Cerebellar nuclear complex (tissue), 1 donor: ENCODE data around the gene EML6.
A peak's percentile ranks its signal among the peaks of the same experiment; 100 is the strongest.

Source experiments
- DNase-seq, 2 experiments: peaks; one replicate each; lab custom pipeline; 2025; lab: John Stamatoyannopoulos, UW

EML6 gene

DNA sequence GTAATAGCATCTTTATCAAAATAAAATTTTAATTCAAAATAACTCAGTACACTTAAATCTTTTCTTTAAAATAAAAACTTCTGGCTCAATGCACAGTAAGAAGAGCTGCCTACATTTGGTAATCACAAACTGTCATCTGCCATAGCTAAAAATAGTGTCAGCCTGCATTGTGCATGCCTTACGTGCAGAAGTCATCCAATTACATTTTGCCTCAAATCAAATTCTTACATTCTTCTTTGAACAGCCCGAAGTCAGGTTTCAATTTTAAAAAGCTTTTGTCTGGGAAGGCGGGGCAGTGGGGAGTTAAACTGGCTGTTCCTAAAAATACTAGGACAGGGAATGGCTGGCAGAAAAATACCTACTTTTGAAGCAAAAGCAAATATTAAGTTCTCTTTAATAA lies 275.7 kb downstream of the EML6 start:
- peak; percentile 10 to 23 for DNase-seq

- DNase-seq = no peak
These were observed 276.9 kb downstream of the EML6 start for GRCh38 chr2:55000341-55000740.

GRCh38 chr2:55001716-55002115 lies 278.3 kb downstream of the EML6 start:
- DNase-seq = no peak

- DNase-seq = no peak
These were observed 280.5 kb downstream of the EML6 start for GRCh38 chr2:55003706-55004639.

GRCh38 chr2:55006306-55006705 lies 282.8 kb downstream of the EML6 start:
- DNase-seq = no peak

DNA sequence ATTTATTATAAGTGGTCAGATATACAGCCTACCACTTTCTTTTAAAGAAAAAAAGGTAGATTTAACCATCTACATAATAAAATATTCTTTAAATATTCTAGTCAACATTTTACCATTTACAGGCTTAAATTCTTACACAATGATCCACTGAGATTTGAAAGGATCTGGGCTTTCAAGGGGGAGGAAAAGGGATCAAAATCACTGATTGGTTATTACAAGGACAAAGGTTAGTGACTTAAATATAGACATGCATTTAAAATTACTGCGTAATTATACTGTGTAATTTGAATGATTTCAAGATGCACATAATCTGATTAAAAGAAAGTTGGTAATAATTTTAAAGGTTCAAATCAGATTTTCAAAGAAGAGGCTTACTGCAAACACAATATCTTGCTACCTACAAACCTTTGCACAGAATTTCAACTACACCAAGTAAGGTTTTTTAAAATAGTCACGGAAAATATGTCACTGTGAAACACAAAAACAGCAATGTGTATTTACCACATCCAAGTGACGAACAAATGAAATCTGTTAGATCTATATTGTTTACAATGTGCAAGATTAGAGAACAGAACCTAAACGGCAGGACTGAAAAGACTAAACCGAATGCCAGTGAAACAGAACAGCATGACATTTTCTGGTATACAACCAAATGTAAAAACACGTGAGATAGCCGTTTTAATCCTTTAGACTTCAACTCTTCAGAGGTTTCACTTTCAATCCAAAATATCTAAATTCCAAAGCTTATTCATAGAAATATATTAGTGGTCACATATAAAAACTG lies 286.0 kb downstream of the EML6 start:
- peak in 1 of 2 experiments; percentile 39 for DNase-seq

DNA sequence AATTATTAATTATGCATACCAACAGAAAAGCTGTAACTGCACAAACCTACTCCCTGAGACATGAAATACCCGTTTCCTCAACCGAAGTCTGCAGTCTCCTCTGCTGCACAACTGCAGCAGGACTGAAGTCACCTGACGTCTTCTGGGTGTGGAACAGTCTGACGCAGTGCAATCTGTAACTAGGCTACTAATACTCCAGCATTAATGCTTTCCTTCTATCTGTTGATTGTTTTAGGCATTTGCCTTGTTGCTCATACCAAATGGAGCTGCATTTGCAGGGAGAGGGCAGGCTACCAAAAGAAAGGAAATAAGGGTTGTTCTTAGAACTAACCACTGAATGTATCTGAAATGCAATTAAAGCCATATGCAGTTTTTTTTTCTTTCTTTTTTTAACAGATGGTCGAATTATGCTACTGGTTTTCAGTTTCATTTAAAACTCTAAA lies 286.7 kb downstream of the EML6 start:
- DNase-seq = peak in 1 of 2 experiments; percentile 62

DNA sequence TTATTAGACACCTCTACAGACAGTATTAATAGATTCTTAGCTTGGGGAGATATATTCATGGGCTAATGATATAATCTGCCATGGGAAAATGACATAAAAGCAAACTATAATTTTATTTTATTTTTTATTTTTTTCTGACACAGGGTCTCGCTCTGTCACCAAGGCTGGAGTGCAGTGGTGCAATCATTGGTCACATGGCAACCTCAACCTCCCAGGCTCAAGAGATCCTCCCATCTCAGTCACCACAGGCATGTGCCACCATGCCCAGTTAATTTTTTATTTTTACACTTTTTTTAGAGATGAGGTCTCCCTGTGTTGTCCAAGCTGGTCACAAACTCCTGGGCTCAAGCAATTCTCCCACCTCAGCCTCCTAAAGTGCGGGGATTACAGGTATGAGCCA lies 287.5 kb downstream of the EML6 start:
- no peak for DNase-seq

- no peak for DNase-seq
These were observed 288.6 kb downstream of the EML6 start for GRCh38 chr2:55011831-55012671.

GRCh38 chr2:55012672-55013484 lies 289.4 kb downstream of the EML6 start:
- DNase-seq = no peak

DNA sequence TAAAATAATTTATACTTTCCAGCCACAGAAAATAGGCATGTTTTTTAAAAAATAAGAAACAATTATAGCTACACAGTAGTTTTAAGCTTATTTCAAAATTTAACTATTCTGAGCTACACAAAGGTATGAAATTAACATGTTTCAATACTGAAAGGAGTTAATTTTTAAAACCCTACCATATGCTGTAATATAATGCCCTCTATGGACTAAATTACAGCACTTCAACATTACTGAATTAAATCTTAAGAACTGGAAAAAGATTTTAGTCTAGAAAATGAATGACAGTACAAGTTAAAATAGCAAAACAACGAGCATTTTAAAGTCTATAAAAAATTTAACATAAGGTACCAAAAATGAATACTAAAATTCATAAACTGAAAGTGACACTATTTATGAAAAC lies 290.5 kb downstream of the EML6 start:
- DNase-seq = no peak

GRCh38 chr2:55014962-55015939 lies 291.8 kb downstream of the EML6 start:
- DNase-seq = peak; percentile 10 to 41

GRCh38 chr2:55017428-55017827 lies 294.0 kb downstream of the EML6 start:
- no peak for DNase-seq

- DNase-seq = no peak
These were observed 294.4 kb downstream of the EML6 start for GRCh38 chr2:55017880-55018279.

GRCh38 chr2:55018619-55019018 lies 295.2 kb downstream of the EML6 start:
- DNase-seq = no peak

DNA sequence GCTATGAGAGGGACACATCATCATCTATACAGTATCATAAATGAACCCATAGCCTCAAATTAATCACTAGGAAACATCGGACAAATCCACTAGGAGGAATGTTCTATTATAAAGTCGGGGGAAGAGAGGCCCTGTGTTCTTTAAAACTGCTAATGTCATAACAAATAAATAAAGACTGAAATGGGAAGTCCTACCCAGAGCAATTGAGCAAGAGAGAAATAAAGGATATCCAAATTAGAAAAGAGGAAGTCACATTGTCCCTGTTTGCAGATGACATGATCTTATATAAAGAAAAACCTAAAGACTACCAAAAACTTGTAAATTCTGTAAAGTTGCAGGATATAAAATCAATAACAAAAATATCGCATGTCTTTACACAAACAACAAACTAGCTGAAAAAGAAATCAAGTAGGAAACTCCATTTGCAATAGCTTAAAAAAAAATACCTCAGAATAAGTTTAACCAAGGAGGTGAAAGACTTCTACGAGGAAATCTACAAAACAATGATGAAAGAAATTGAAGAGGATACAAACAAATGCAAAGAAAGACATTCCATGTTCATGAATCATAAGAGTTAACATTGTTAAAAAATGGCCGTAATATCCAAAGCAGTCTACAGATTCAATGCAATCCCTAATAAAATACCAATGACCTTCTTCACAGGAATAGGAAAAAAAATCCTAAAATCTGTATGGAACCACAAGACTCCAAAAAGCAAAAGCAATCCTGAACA lies 296.2 kb downstream of the EML6 start:
- no peak for DNase-seq
